K562 (cell line): ENCODE data around the gene NDC1. TPM values are rescaled to one million over a fixed set of nuclear protein-coding genes. Genes with fewer than 3 reads are reported as not detected.
A peak's percentile ranks its signal among the peaks of the same experiment; 100 is the strongest.

ENCODE experiments used
- ATAC-seq: fragments of 200-7000 bp; cut with Tn5 transposase; 3 replicates; pipeline ENCODE4 v1.9.1; 2020; ENCODE audit warnings: moderate library complexity
- BruUV-seq: library from RNA; stranded (reverse); fragments of 400-500 nt; replicated peaks from 2 replicates; lab custom pipeline; 2021; lab: Mats Ljungman, UMichigan
- CTCF ChIA-PET: fragments of 300-600 bp; formaldehyde crosslinking; extraction: SDS; loops from one replicate; lab custom pipeline; 2021; ENCODE audit warnings: low intra/inter-chr PET ratio; lab: Yijun Ruan, JAX
- POLR2A ChIA-PET: fragments of 300-600, 350-650 bp; sonication (Branson Sonifier 250); formaldehyde crosslinking; extraction: SDS; loops from one replicate; lab custom pipeline; 2021; ENCODE audit warnings: antibody characterized with exemption, inconsistent platforms; lab: Yijun Ruan, JAX
- DNase-seq, 4 experiments: peaks; one replicate each; pipeline versions ENCODE4 v3.0.0 to v3.0.0-alpha.2; 2011 to 2018; ENCODE audit warnings: low spot score in 3 of 4, mixed read lengths in 3 of 4; ENCODE audit errors: extremely low read depth in 1 of 4
- FAIRE-seq: peaks from 2 replicates; lab custom pipeline; 2011; peaks lifted over from hg19 to GRCh38; lab: Jason Lieb, UNC
- H2AFZ ChIP-seq: 2 replicates; pipeline ENCODE4 v1.6.0; 2011; ENCODE audit warnings: low read depth, low read length, control low read depth, inconsistent platforms
- H3K27ac ChIP-seq: fragments of 200-600 bp; 3 replicates; pipeline ENCODE4 v1.8.0; 2011; ENCODE audit warnings: low read depth, mild to moderate bottlenecking, control low read depth, inconsistent platforms, low read length, moderate library complexity, mixed read lengths; ENCODE audit errors: extremely low read depth
- H3K27me3 ChIP-seq, 2 experiments: fragments of 300-600 bp in 1 of 2; 2 replicates in 1 of 2; 3 replicates in 1 of 2; pipeline versions ENCODE4 v1.6.0 to v1.8.0; 2011; ENCODE audit warnings: inconsistent platforms in 2 of 2, low read length in 2 of 2, mild to moderate bottlenecking in 1 of 2, mixed read lengths in 1 of 2, moderate library complexity in 1 of 2; ENCODE audit not compliant: control insufficient read depth in 2 of 2, insufficient read depth in 2 of 2
- H3K36me3 ChIP-seq: fragments of 300-600 bp; 3 replicates; pipeline ENCODE4 v1.8.0; 2011; ENCODE audit warnings: mild to moderate bottlenecking, low read length, inconsistent platforms; ENCODE audit not compliant: control insufficient read depth, insufficient read depth
- H3K4me1 ChIP-seq, 2 experiments: fragments of 200-600 bp in 1 of 2; replicated peaks in 1 of 2; 2 replicates in 1 of 2; 3 replicates in 1 of 2; pipeline versions ENCODE4 v1.5.1 to v1.8.0; 2011; ENCODE audit warnings: inconsistent platforms in 2 of 2, low read length in 2 of 2, mild to moderate bottlenecking in 1 of 2, mixed read lengths in 1 of 2, moderate library complexity in 1 of 2; ENCODE audit not compliant: control insufficient read depth in 2 of 2, insufficient read depth in 2 of 2
- H3K4me2 ChIP-seq: 2 replicates; pipeline ENCODE4 v1.6.1; 2011; ENCODE audit warnings: low read length, control low read depth, inconsistent platforms, mixed read lengths; ENCODE audit not compliant: insufficient read depth
- H3K4me3 ChIP-seq: fragments of 200-600 bp; sonication (generic), shearing (Covaris generic); 2 replicates; pipeline ENCODE4 v1.5.1; 2016; ENCODE audit warnings: control low read depth, inconsistent platforms
- H3K79me2 ChIP-seq: fragments of 200-600 bp; 3 replicates; pipeline ENCODE4 v1.8.0; 2011; ENCODE audit warnings: low read length, inconsistent platforms; ENCODE audit not compliant: control insufficient read depth, insufficient read depth
- H3K9ac ChIP-seq, 2 experiments: 2 replicates each; pipeline versions ENCODE4 v1.6.0 to v1.6.1; 2011; ENCODE audit warnings: low read depth in 2 of 2, low read length in 2 of 2, control low read depth in 1 of 2, inconsistent platforms in 1 of 2, mild to moderate bottlenecking in 1 of 2, mixed read lengths in 1 of 2; ENCODE audit not compliant: insufficient read depth in 1 of 2
- H3K9me1 ChIP-seq: one replicate; pipeline ENCODE4 v1.6.0; 2011; ENCODE audit warnings: inconsistent platforms, mild to moderate bottlenecking, low read length, moderate library complexity; ENCODE audit not compliant: control insufficient read depth, insufficient read depth
- H3K9me3 ChIP-seq: replicated peaks from 2 replicates; pipeline ENCODE4 v1.5.1; 2011; ENCODE audit warnings: low read depth, low read length, inconsistent platforms; ENCODE audit not compliant: control insufficient read depth, insufficient read depth
- H4K20me1 ChIP-seq: replicated peaks from 2 replicates; pipeline ENCODE4 v1.6.1; 2011; ENCODE audit warnings: low read length, inconsistent platforms, mixed read lengths; ENCODE audit not compliant: control insufficient read depth, insufficient read depth
- ADNP ChIP-seq: fragments of 200-800 bp; sonication (Bioruptor generic); IDR thresholded peaks from 2 replicates; pipeline ENCODE4 v1.6.1; 2016; ENCODE audit warnings: missing genetic modification characterization, missing compliant biosample characterization
- FOXA1 ChIP-seq: fragments of 450-650 bp; IDR thresholded peaks from 2 replicates; pipeline ENCODE4 v1.6.1; 2016; ENCODE audit warnings: mild to moderate bottlenecking, borderline replicate concordance
- HNRNPL ChIP-seq: fragments of 200-400 bp; formaldehyde crosslinking; IDR thresholded peaks from 2 replicates; pipeline ENCODE4 v1.6.1; 2017; ENCODE audit warnings: low read depth, mild to moderate bottlenecking, low read length
- KDM5B ChIP-seq: fragments of 200-600 bp; sonication (generic); IDR thresholded peaks from 2 replicates; pipeline ENCODE4 v1.6.1; 2012; ENCODE audit warnings: low read depth, mild to moderate bottlenecking, moderate library complexity, low read length, control low read depth, inconsistent platforms; ENCODE audit not compliant: insufficient replicate concordance
- KLF13 ChIP-seq: fragments of 450-650 bp; IDR thresholded peaks from 2 replicates; pipeline ENCODE4 v1.6.1; 2016; ENCODE audit warnings: missing genetic modification characterization, low read depth, mild to moderate bottlenecking, missing compliant biosample characterization, moderate library complexity, borderline replicate concordance
- MYBL2 ChIP-seq, 2 experiments: fragments of 450-650 bp in 1 of 2; sonication (generic) in 1 of 2; formaldehyde crosslinking in 1 of 2; IDR thresholded peaks; 2 replicates each; pipeline versions ENCODE4 v1.6.1 to v1.8.1; 2017 to 2022; ENCODE audit warnings: borderline replicate concordance in 1 of 2, inconsistent platforms in 1 of 2, low read depth in 1 of 2, mild to moderate bottlenecking in 1 of 2, missing genetic modification reagents in 1 of 2, moderate library complexity in 1 of 2
- PCBP1 ChIP-seq: fragments of 200-400 bp; formaldehyde crosslinking; IDR thresholded peaks from 2 replicates; pipeline ENCODE4 v1.6.1; 2018; ENCODE audit warnings: mild to moderate bottlenecking, low read depth, low read length; ENCODE audit not compliant: poor library complexity, severe bottlenecking
- PHB ChIP-seq: fragments of 250-450 bp; sonication (Bioruptor Pico); IDR thresholded peaks from 2 replicates; pipeline ENCODE4 v1.5.0; 2021
- RBM14 ChIP-seq: fragments of 200-400 bp; formaldehyde crosslinking; IDR thresholded peaks from 2 replicates; pipeline ENCODE4 v1.6.1; 2018; ENCODE audit warnings: low read depth, mild to moderate bottlenecking, low read length, moderate library complexity, borderline replicate concordance; ENCODE audit not compliant: insufficient read depth
- SMAD2 ChIP-seq: fragments of 150-350 bp; IDR thresholded peaks from 2 replicates; pipeline ENCODE4 v1.6.1; 2014; ENCODE audit warnings: low read depth, mild to moderate bottlenecking, low read length
- STAT5A ChIP-seq: IDR thresholded peaks from 2 replicates; pipeline ENCODE4 v1.6.1; 2012; ENCODE audit warnings: low read length, inconsistent platforms, borderline replicate concordance
- THRAP3 ChIP-seq: fragments of 450-650 bp; IDR thresholded peaks from 2 replicates; pipeline ENCODE4 v1.6.1; 2016; ENCODE audit warnings: mild to moderate bottlenecking, inconsistent platforms, borderline replicate concordance
- U2AF1 ChIP-seq: fragments of 200-400 bp; formaldehyde crosslinking; optimal IDR thresholded peaks from 2 replicates; pipeline ENCODE3; 2017; ENCODE audit warnings: mild to moderate bottlenecking, low read depth, low read length, moderate library complexity
- ZNF12 ChIP-seq: sonication (generic); formaldehyde crosslinking; IDR thresholded peaks from 2 replicates; pipeline ENCODE4 v1.4.0; 2020; ENCODE audit warnings: mild to moderate bottlenecking, missing genetic modification reagents
- WGBS: fragments of 100-300 bp; shearing (Covaris generic); methylation state at CpG from one replicate; pipeline ENCODE4 v1.1.6; 2016; ENCODE audit warnings: low coverage, mixed read lengths; ENCODE audit not compliant: insufficient coverage; ENCODE audit errors: missing lambda C conversion rate; 5-methylcytosine and 5-hydroxymethylcytosine counted together
- in situ Hi-C: fragments of 300-500 bp; cut with MboI; formaldehyde crosslinking; loops from 4 replicates; pipeline ENCODE4 v1.15.0; 2018; ENCODE audit warnings: inconsistent platforms, mixed read lengths
- intact Hi-C: fragments of 100-400 bp; cut with micrococcal nuclease; formaldehyde crosslinking; loops from 2 replicates; pipeline ENCODE4 v1.14.2; 2022
- polyA plus RNA-seq, 8 experiments: library from polyadenylated mRNA; depleted of rRNA in 4 of 8; stranded (reverse) in 5 of 8; unstranded in 3 of 8; fragments of >200 nt; fragmentation: Nextera tagmentation in 2 of 8; fragmentation: Illumina TruSeq in 1 of 8; extraction: Ambion mirVana in 2 of 8; extraction: Trizol in 1 of 8; gene quantifications; 2 replicates each; pipeline versions ENCODE4 v1.2.1 to v1.2.3, GENCODE V29; 2011 to 2014; ENCODE audit warnings: inconsistent platforms in 1 of 8, missing spikeins in 1 of 8
- total RNA-seq, 7 experiments: library from RNA; depleted of rRNA in 6 of 7; stranded (reverse); fragments of >200 nt in 6 of 7; fragmentation: Illumina TruSeq in 2 of 7; extraction: Trizol in 2 of 7; gene quantifications; 2 replicates each; pipeline versions ENCODE4 v1.2.1 to v1.2.3, GENCODE V29; 2011 to 2021; ENCODE audit warnings: low replicate concordance in 1 of 7
- TF ChIP-seq, protein P1 (sequence below): sonication (generic); formaldehyde crosslinking; IDR thresholded peaks from 2 replicates; pipeline ENCODE4 v1.8.1; 2023; ENCODE audit warnings: mild to moderate bottlenecking, missing genetic modification reagents
- TF ChIP-seq, protein P2 (sequence below), 2 experiments: IDR thresholded peaks; 2 replicates each; pipeline ENCODE4 v1.6.1; 2011; ENCODE audit warnings: borderline replicate concordance in 1 of 2, control low read depth in 1 of 2, low read depth in 1 of 2, low read length in 1 of 2, mild to moderate bottlenecking in 1 of 2, mixed read lengths in 1 of 2, moderate library complexity in 1 of 2; ENCODE audit not compliant: insufficient read depth in 1 of 2, insufficient read length in 1 of 2, poor library complexity in 1 of 2, severe bottlenecking in 1 of 2; ENCODE audit errors: extremely low read depth in 1 of 2

NDC1 gene
- total and polyA plus RNA-seq, 9 of the 15 experiments (the other 6 are each of a cell fraction or from before 2014, with no cell fraction given), result 26.9 to 102 (median 64.5) TPM

DNA sequence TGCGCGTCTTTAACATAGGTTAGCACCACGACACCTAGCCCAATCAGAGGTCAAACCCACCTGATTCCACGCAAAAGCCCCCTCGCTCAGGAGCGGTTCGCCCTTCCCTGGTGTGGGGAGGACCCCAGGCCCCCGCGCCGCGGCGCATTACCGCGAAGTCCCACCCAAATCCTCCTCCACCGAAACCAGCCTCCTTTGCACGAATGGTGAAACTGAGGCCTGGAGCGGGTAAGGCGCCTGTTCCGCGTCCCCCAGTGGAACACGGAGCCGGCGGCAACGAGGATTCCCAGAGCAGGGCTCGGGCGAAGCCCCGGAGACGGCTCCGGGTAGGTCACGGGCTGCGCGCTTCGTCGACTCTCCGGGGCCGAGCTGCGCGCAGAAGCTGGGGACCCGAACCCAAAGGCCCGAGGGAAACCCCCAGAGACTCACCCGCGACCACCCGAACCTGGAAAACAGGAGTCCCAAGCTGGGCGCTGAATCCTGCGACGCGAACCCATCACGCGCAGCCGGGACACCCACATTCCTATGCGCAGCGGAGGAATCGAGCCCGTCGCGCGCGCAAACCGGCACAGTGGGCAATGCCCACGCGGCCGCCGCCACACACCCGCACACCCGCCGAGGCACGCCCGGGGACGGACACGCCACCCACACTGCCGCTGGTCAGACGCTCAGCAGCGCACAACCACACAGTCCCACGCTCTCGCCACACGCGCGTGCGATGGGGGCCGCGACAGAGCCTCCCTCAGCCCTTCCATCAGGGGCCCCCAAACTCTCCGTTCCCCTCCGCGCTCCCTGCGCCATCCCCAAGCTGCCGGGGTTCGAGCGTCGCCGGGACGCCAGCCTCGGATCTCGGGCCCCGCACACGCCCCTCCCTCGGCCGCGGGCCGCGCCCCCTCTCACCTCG lies 99.6 kb downstream of the NDC1 start:
- FAIRE-seq, result no peak
- POLR2A ChIA-PET, result interaction anchor here (0.6 kb wide), 2 partner anchors 11 to 25 kb away, joined by 3 read pairs; no protein-coding TSS in a partner anchor
- no peaks in the 10 kb centered on the region for H3K79me2 ChIP-seq
- TF ChIP-seq PCBP1 (peak; percentile 21), THRAP3 (no peak), ADNP (no peak), HNRNPL (peak; percentile 91), MYBL2 (IDR thresholded peaks at IDR 0.05; ENCODE audit: low read depth) (no peak), MYBL2 (CRISPR knock-in tag; IDR thresholded peaks at IDR 0.05; ENCODE audit: borderline replicate concordance) (0 out of 2 replicates have a peak, but pooled peaks have one; percentile 49), STAT5A (no peak), KDM5B (peak; percentile 46), RBM14 (0 out of 2 replicates have a peak, but pooled peaks have one; percentile 29), PHB (CRISPR knock-in tag) (no peak), FOXA1 (no peak), SMAD2 (no peak), U2AF1 (peak; percentile 46), KLF13 (no peak), ZNF12 (CRISPR knock-in tag) (no peak)
- TF ChIP-seq, protein P1, sequence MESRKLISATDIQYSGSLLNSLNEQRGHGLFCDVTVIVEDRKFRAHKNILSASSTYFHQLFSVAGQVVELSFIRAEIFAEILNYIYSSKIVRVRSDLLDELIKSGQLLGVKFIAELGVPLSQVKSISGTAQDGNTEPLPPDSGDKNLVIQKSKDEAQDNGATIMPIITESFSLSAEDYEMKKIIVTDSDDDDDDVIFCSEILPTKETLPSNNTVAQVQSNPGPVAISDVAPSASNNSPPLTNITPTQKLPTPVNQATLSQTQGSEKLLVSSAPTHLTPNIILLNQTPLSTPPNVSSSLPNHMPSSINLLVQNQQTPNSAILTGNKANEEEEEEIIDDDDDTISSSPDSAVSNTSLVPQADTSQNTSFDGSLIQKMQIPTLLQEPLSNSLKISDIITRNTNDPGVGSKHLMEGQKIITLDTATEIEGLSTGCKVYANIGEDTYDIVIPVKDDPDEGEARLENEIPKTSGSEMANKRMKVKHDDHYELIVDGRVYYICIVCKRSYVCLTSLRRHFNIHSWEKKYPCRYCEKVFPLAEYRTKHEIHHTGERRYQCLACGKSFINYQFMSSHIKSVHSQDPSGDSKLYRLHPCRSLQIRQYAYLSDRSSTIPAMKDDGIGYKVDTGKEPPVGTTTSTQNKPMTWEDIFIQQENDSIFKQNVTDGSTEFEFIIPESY (CRISPR knock-in tag), result peak; percentile 62; the same call in 1 of the 2 replicates
- TF ChIP-seq, protein P2, sequence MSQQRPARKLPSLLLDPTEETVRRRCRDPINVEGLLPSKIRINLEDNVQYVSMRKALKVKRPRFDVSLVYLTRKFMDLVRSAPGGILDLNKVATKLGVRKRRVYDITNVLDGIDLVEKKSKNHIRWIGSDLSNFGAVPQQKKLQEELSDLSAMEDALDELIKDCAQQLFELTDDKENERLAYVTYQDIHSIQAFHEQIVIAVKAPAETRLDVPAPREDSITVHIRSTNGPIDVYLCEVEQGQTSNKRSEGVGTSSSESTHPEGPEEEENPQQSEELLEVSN (IDR thresholded peaks at IDR 0.05; ENCODE audit: borderline replicate concordance in 1 of 2, extremely low read depth in 1 of 2, insufficient read depth in 1 of 2, insufficient read length in 1 of 2, low read depth in 1 of 2, low read length in 1 of 2, poor library complexity in 1 of 2, severe bottlenecking in 1 of 2), result no peak

More for the DNA sequence above, 99.6 kb downstream of the NDC1 start:
- H3K4me3 ChIP-seq, result peak overlapping the region; percentile 42; the same call in 1 of the 2 replicates
- peak overlapping the region; percentile 52; the same call in 1 of the 2 replicates for H2AFZ ChIP-seq
- H3K36me3 ChIP-seq, result no peaks in the 10 kb centered on the region
- H3K9me1 ChIP-seq, result no peaks in the 10 kb centered on the region
- 54% methylated on average over 70 of the region's 101 CpGs for WGBS
- H4K20me1 ChIP-seq, result no peaks in the 10 kb centered on the region; the same call in 1 of the 2 replicates
- peak overlapping the region; percentile 58; the same call in 1 of the 2 replicates for H3K4me2 ChIP-seq
- peak overlapping the region in 1 of 2 experiments; percentile 73; a peak in 2 of 4 replicates for H3K9ac ChIP-seq
- DNase-seq, result no peak
- intact Hi-C loops (no loop called here), in situ Hi-C loops (no loop called here)
- CTCF ChIA-PET, result no interaction called here
- peaks cover 0 to 21% of the 10 kb centered on the region in 2 experiments; a peak in 3 of 5 replicates for H3K4me1 ChIP-seq
- BruUV-seq, result no TSS peak
- no peak overlapping the region for H3K27ac ChIP-seq
- H3K9me3 ChIP-seq, result 0 out of 2 replicates have a peak, but pooled peaks cover 2% of the 10 kb centered on the region
- peaks cover 45 to 61% of the 10 kb centered on the region in 2 experiments for H3K27me3 ChIP-seq
- no peak for ATAC-seq
